CD4-positive, alpha-beta T cell treated with Interleukin-4 for 1 hour (primary cell): ENCODE data around the gene MIEF1.

Experiments used
- DNase-seq, 2 donors: peaks; one replicate each; pipeline ENCODE4 v3.0.0-alpha.2; 2020 to 2022

MIEF1 gene

GRCh38 chr22:39502109-39502788 lies at the start of gene MIEF1:
Gene MIEF1, plus strand, starts transcription at chr22:39502290. Its CDS starts 9,005 bp downstream, at chr22:39511295.
- DNase-seq: peak; percentile 93 to 95

DNA sequence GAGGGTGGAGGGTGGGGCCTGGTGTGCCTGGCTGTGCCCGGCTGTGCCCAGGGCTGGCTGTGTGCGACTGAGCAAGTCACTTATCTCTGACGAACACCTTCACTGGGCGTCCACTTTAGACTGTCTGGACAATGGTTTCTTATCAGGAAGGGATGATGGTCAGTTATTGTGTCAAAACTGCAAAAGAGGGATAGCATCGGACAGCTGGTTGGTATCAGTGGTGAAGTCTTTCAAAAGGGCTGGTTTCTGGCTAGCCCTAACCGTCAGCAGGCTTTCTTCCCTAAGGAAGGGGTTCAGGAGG lies 49.4 kb upstream of the MIEF1 start:
- DNase-seq: no peak

- no peak for DNase-seq
Observed at GRCh38 chr22:39453765-39454378, 48.2 kb upstream of the MIEF1 start.

DNA sequence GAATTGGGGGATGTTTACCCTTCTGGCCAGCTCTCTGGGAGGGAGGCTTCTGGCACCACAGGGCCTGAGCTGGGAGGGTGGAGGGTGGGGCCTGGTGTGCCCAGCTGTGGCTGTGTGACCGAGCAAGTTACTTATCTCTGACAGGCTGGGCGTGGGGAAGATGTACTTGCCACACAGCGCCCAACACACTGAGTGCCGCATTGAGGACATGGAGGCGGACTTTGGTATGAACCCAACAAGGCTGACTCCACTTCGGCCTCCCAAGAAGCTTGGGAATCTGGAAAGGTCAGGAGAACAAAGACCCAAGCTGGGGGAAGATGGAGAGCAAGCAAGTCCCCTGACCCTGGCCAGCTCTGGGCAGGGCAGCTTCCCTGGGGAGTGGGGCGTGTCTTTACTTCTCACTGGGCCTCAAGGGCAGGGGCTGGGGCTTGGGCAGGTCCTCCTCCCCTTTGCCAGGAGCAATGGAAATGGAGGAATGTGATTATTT lies 47.7 kb upstream of the MIEF1 start:
- DNase-seq: no peak

DNA sequence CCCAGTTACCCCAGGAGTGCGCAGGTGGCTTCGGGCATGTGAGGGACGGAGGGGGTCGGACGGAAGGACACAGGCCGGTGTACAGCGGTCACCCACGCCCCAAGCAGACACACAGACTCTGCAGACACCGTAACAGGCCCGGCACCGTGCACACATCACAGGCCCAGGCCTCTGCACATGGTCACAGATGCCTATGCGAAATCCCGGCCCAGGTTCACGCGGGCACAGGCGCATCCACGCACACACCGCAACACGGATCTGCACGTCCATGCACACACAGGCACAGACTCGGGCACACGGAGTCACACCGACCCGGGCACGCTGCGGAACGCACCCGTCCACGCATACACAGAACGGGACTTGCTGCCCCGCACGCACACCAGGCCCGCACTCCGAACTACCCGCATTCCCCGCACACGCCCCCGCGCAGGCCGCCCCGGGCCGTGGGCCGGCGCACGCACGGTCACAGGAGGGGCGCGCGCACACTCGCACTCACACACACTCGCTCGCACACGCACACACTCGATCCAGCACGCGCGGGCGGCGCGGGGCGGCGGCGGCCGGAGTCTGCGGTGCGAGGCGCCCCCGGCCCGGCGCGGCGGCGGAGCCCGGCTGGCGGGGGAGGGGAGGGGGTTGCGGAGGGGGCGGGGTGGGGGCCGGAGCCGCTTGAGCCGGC lies 45.4 kb upstream of the MIEF1 start, which contains the start of gene MGAT3:
TSS of gene MGAT3 (plus strand) at position 491 of the 676 bp plus-strand sequence. CDS start 30,336 bp downstream, outside the sequence.
- DNase-seq: no peak

DNA sequence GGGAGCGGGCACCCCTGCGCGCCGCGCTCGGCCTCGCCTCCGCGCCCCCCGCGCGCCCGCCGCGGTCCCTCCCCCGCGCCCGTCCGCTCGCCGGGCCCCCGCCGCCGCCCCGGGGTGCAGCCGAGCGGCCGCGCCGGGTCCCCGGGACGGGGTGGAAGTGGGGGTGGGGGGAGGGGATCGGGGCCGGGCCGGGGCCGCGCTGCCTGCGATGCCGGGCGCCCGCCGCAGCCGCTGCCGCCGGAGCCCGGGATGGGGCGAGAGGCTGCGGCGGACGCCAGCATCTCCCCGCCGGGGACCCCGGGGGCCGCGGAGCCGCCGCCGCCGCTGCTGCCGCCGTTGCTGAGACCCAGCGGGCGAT lies 44.9 kb upstream of the MIEF1 start:
- no peak for DNase-seq

DNA sequence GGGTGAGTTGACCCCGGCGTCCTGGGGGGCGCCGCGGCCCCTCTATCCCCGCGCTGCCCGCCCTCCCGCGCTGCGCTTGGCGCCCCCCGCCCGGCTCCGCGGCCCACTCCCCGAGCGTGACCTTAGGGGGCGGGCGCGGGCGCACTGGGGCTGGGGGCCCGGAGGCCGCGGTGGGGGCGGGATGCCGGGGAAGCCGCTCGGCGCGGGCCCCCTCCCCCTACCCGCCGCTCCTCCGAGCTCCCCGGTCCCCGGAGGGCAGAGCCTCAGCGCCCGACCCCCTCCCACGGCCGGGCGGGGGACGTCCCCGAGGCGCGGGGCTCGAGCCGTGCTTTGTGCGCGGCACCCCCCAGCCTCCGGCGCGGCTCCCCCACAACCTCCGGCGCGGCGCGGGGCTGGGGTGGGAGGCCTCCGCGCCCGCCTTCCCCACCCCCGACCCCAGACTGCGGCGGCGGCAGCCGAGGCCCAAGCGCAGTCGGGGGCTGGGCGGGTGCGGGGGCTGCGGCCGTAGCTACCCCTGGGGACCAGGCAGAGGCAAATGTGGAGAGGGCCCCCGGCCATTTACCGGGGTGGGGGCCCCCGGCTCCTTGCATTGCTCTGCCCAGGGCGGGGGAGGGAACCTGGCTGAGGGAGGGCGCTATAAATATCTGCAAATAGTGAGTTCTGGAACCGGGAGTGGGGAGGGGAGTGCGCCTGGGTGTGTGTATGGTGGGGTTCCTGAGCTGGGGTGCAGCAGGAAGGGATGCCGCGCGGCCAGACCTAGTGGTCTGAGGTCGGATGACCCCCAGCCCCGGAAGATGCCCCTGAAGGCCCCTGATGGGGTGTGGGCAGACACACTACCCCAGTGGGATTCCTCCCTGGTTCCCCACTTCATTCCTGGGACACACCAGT lies 44.3 kb upstream of the MIEF1 start:
- no peak for DNase-seq

DNA sequence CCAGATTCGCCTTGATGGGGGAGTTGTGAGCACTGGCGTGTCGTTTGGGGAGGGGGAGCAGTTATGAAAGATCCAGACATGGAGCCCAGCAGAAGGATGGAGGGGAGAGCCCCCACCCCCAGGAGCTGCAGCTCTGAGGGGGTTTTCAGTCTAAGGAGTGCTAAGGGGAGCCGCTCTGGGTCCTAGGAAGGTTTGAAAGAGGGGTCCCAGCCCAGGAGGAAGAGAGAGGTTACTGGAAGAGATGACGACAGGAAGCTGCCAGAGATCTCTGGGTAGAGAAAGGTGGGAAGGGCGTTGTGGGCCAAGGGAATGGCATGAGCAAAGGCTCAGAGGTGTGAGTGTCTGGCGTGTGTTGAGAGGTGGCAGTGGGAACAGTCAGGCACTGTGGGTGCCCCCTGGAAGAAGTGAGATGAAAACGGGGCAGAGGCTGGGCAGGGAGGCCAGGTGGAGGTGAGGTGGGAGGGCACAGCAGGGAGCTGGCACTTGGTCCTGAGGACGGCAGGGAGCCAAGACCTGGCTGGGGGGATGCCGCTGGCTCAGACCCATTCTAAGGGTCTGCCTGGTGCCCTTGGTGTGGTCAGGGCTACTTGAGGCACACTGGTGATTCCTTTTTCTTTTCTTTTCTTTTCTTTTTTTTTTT lies 43.5 kb upstream of the MIEF1 start:
- DNase-seq: no peak

DNA sequence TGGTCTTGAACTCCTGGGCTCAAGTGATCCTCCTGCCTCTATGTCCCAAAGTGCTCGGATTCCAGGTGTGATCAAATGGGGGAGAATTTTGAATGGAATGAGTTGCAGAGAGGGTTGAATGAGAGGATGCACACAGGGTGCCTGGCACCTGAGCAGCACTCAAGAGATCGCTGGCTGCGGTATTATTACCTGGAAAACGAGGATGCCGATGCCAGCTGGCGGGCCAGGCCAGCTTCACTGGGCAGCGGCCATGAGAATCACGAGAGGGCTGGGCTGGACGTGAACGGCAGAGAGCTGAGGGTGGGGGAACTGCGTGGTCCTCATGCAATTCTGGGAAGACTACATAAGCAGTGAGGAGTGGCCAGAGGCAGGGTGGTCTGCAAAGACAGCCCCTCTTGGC lies 42.4 kb upstream of the MIEF1 start:
- DNase-seq: no peak

DNA sequence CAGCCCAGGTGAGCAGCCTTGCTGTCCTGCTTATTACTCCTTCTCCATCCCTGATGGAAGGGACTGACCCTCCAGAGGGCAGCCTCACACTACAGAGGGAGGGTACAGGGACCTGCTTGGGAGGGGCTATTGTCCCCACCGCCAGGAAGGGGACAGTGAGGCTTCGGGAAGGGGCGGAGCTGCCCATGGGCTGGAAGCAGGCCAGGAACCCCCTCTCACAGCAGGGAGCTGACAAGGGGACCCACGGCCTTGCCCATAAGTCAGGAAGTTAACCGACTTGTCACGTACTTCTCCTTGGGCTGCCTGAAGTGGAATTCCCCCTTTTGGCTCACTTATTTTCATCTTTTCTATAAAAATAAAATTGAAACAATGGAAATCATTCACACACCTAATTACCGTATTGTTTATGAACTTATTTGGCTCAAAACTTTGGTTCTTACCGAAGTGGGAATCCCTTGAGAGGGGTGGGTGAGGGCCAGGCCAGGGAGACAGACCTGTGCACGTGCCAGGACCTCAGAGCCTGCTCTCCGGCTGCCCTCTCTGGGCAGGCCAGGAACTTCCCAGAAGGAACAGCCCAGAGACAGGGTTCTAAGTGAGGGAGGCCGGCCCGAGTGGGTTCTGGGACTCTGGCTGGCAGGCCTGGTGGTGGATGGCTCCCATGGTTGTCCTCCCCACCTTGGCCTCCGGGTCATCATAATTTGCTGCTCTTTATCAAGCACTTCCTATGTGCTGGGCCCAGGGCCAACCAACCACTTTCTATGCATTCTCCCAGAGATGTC lies 39.5 kb upstream of the MIEF1 start:
- no peak for DNase-seq

- DNase-seq: no peak
Observed at GRCh38 chr22:39463277-39463676, 38.8 kb upstream of the MIEF1 start.

DNA sequence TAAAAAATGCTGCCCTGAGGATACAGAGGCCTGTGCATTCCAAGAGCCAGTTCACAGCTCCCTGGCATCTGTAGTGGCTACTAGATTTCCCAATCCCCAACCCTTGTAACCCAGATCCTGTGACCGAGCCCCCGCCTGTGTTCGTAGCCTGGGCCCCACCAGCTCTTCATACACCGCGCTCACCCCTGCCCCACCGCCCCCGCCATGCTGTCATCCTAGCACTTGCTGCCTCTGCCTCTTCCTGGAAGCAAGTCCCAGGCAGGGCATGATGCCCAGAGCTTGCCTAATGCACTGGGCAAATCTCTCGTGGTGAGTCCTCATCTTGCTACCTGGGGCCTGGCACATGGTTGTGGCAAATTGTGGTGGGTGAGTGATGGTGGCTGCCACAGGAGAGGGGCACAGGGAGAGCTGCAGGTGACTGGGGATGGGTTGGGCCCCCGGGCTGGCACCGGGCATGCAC lies 38.1 kb upstream of the MIEF1 start:
- no peak for DNase-seq

DNA sequence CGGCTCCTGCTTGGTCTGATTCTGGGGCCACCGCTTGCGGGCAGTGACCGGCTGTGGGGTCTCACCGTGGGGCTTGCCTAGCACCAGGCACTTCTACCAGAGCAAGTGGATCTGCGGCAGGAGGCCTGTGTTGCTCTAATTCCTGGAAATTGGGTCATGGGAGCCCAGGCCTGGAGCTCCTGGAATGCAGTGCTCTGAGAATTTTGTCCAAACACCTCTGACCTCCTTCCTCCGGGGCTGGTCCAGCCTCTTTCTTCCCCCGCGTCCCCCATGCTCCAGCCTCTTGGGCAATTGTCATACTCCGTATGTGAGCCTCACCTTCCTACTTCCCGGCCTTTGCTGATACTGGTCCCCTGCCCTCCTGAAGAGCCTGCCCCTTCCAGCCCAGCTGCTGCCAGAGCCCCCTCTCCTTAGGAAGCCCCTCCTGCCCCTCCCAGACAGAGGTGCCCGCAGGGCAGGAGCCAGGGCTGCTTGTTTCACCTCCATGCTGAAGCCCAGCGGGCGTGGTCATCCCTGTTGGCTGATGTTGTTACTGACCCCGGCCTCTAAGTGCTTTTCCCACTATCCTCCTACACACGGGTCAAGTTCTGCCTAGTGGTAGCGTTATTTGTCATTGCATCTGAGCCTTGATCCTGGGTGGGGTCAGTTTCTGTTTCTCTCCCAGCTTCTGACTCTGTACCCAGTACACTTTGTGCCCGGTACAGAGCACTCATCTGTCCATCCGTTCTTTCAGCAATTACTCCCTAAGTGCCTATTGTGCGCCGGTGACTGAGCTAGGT lies 35.7 kb upstream of the MIEF1 start:
- no peak for DNase-seq

DNA sequence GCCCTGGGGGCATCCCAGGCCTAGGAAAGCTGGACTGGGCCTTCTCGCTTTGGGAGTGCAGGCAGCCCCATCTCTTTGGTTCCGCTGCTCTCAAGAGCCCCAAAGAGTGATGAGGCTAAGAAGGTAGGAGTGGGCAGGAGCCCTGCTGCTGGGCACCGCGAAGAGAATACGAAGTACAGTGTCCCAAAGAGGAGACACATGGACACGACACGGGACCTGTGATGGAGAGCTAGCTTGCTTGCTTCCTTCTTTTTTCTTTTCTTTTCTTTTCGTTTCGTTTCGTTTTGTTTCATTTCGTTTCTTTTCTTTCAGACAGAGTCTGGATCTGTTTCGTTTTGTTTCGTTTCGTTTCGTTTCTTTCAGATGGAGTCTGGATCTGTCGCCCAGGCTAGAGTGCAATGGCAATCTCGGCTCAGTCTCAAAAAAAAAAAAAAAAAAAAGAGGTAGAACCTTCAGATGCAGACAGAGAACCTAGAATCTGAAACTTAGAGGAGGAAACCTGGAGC lies 34.6 kb upstream of the MIEF1 start:
- DNase-seq: no peak

DNA sequence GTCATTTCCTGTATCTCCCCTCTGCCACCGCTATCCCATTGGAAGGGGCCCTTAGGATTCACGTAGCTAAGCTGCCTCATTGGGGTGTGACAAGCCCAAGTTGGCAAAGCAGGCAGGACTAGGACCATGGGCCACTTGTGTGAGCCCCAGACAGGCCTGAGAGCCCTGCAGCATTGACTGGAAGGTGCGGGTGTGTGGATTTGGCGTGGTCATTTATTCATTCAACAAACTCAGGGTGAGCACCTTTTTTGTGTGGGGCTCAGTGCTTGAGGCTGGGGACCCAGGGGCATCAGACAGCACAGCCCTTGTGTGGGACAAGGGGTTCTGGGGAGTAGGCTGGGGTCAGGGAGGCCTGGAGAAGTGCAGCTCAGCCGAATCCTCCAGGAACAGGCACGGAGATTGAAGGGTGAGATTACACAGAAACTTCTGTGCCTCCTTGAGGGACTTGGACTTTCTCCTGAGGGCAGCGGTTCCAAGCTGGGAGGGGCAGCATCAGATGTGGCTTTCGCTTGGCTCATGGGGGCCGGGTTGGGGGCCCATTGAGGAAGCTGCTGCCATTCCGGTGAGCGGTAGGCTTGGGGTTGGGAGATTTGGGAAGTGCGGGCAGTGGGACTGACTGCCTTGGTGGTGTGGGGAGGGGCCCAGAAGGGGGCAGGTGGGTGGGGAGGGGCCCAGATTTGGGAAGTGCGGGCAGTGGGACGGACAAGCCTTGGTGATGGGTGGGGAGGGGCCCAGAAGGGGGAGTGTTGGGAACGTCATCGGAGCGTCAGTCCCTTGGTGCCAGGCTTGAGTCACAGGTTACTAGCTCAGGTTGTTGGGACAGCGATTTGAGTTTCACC lies 33.4 kb upstream of the MIEF1 start:
- no peak for DNase-seq

DNA sequence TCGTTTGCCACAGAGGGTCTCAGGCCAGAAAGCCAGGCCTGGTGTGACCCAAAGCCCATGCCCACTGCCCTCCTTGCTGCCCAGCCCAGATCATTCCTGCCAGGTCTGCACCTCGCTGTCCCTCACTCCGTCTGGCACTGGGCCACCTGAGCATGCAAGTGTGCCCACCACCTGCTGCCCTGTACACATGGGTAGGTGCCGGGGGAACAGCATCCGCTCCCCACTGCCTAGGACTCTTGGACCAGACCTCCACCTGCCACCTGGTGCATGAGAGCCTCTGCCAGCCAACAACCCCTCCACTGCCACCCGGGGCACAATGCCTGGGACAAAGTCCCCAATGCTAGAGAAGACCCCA lies 32.8 kb upstream of the MIEF1 start:
- DNase-seq: no peak

DNA sequence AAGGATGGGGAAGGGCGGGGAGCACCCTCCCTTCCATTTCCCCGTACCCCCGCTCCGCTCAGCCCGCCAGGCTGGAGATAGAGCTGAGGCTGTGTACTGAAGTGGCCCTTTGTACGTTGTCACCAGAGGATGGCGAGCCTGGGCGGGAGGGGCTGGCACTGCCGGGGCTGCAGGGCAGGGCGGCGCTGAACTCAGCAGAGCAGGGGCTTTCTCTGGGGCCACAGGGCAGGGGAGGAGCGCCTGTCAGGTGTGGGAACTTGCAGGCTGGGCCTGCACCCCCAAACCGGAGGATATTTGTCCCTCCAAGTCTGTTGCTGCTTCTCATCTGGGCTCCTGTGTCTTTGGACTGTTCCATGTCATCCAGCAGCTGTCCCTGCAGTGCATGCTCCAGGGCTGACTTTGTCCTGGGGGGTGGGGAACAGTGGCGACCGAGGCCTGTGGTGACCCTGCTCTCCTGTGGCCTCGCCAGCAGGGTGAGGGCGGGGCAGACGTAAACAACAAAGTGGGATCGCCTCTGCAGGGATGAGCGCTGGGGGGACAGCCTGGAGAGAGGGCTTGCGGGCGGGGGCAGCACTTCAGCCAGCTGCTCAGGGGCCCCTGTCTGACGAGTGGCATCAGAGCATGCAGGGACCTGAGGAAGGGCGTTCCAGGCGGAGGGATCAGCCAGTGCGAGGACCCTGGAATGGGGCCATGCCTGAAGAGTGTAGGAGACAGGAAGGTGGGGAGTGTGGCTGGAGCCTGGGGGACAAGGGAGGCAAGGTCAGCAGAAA lies 32.2 kb upstream of the MIEF1 start:
- no peak for DNase-seq

- no peak for DNase-seq
Observed at GRCh38 chr22:39470451-39471291, 31.4 kb upstream of the MIEF1 start.
